ENCODE data around the gene ROR2.

- TF ChIP-seq CTCF (conservative IDR thresholded peaks at IDR 0.05 in 1 of 2, IDR thresholded peaks at IDR 0.05 in 1 of 2; ENCODE audit: extremely low read depth in 1 of 2, insufficient read depth in 1 of 2, low read depth in 1 of 2, low read length in 2 of 2) (no peak), EZH2 (IDR thresholded peaks at IDR 0.05; ENCODE audit: borderline replicate concordance, low read length) (no peak)
Measured at GRCh38 chr9:91591627-91592026, 358.4 kb downstream of the ROR2 start.

All from mammary epithelial cell (primary cell).